Stimulated activated CD8-positive, alpha-beta memory T cell treated with anti-CD3 and anti-CD28 coated beads, Interleukin-4, amount 100 ng/mL, for 4 hours (primary cell): ENCODE measurements around the gene PTTG2.

ENCODE experiments used
- DNase-seq, 2 donors: peaks; one replicate each; pipeline ENCODE4 v3.0.0-alpha.2; 2020; ENCODE audit warnings: low read depth in 2 of 2, low spot score in 1 of 2

PTTG2 gene

GRCh38 chr4:37985730-37986275, 25.6 kb downstream of the PTTG2 start:
- no peak for DNase-seq

DNA sequence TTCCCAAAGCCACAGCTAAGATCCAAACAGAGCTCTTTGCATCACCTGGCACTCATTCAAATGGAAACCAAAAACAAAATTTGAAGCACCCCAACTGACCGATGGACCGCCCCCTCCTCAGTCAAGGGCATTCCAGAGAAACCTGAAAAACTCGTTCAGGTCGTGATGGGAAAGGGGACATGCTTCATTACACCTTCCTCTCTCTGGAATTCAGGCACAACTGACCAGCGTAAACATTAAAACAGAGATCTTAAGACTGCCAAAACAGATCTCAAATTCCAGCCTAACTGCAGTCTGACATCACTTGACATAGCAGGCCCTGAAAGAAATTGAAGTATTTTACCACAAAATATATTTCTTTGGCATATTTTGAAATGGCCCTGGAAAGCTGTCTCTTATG, 28.5 kb downstream of the PTTG2 start:
- no peak for DNase-seq

DNA sequence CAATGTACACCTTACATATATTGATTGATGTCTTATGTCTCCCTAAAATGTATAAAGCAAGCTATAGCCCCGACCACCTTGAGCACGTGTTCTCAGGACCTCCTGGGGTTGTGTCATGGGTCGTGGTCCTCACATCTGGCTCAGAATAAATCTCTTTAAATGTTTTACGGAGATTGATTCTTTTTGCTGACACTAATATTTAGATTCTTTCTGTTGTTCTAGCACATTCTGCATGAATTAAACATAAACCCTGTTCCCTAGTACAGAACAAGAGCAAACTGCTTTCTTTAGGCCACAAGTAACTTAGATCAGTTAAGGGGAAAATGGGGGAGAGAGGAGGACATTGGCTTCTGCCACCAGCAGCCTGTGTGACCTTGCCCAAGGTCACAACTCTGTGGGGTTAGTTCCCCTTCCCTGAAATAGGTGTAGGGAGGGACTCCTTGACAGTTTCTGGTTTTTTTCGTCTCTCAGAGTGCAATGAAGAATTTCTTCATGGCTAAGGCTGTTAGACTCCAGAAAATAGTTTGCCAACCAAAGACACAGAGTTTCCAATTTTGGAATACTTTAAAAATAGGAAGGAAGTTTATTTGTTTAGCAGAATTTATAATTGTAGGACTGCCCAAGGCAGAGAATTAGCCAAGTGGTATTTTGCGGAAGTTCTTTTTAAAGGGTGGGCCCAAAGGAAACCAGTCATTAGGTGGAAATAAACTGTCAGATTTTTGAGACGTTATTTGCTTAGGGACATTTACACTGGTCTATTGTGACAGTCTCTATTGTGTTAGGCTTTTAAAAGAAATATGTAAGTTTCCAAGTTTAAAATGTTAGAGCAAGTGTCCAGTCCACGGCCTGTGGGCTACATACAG, 29.4 kb downstream of the PTTG2 start:
- no peak for DNase-seq

- no peak for DNase-seq
These were observed 30.6 kb downstream of the PTTG2 start for GRCh38 chr4:37990731-37991245.

- DNase-seq = no peak
These were observed 31.6 kb downstream of the PTTG2 start for GRCh38 chr4:37991623-37992410.

- no peak for DNase-seq
These were observed 33.6 kb downstream of the PTTG2 start for GRCh38 chr4:37993806-37994205.

- DNase-seq = no peak
These were observed 34.4 kb downstream of the PTTG2 start for GRCh38 chr4:37994569-37994968.

DNA sequence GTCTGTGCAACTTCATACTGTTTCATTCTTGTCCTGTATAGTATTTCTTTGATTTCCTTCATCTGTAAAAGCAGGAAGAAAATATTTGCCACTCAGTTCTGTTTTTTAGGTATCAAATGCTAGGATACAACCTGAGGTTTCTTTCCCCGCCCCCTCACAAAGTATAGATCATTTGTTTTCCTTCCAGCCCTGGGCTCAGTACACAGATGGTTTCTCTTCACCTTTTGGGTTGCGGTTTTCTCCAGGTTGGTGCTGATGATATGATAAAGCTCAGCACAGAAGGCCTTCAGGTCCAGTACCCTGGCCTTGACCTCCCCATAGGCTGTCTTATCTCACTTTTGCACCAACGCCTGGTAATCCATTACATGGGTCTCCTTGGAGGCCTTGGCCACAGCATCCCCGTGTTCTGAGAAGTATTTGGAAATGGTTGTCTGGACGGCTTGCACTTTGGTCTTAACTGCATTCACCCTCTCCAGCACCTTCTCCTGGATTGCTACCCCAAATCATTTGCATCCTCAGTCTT, 35.2 kb downstream of the PTTG2 start:
- DNase-seq = no peak

DNA sequence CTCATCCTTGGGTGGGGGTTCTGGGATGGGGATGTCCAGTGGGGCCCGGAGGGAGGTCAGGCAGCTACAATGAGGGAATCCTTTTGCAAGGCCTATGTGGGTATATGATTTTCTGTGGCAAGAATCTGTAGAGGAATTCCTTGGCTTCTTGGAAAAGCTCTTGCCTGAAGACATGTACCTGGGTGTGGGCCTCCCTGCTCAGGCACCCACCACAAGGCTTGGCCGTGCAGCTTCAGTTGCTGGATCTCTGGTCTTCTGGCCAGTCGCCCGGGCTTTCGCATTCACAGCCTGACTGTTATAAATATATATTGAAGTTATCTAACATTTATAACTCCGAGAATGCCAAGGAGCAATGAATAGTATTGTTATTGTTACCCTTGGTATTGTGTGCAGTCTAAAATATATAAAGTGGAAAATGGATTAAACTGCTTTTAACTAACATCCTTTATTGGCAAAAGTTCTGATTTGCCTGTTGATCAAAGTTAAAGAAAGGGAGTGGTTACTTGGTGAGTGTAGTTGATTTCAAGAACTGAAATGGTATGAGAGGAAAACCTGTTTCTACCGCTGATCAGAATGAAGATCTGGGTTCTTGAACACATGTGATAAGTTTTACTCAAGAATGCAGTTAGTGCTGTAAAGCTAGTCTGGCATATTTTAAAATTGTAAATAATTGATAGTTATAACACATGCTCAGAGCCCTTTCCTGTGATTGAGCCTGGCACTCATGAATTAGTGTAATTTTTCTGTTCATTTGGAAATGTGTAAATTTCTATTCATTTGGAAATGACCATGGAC, 36.0 kb downstream of the PTTG2 start:
- DNase-seq = no peak

DNA sequence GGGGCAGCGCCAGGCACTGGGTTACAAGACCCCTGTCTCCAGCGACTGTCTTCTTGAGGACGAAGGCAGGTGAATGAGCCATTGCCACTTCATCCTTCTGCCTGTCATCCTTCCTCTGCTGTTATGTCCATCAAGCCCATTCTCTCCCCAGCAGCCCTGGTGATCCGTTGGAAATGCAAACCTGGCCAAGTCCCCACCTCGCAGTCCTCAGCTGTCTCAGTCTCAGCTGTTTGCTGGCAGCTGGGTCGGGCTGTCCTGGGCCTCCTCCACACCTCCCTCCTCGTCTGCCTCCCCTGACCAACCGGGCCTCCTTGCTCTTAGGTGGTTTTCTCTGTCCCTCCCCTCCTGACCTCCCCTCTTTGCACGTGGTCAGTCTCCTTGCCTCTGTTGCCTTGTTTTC, 38.0 kb downstream of the PTTG2 start:
- no peak for DNase-seq

- DNase-seq = no peak
These were observed 39.0 kb downstream of the PTTG2 start for GRCh38 chr4:37999000-37999716.

DNA sequence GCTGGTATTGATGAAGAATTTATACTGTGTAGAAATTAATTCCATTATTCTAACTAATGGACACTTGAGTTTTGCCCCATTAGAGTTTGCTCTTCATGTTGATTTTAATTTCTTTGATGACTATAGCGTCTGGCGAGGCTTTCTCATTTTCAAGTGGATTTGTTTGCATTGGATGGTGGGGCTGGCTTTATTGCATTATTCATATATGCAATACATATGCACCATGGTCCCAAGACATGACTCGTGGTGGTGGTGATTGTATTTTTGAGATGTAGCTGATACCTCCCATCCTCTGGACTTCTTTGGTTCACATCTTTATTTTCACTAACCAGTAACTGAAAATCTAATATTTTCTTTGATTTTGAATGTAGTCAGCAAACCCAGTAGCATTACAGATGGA, 39.8 kb downstream of the PTTG2 start:
- DNase-seq = no peak

DNA sequence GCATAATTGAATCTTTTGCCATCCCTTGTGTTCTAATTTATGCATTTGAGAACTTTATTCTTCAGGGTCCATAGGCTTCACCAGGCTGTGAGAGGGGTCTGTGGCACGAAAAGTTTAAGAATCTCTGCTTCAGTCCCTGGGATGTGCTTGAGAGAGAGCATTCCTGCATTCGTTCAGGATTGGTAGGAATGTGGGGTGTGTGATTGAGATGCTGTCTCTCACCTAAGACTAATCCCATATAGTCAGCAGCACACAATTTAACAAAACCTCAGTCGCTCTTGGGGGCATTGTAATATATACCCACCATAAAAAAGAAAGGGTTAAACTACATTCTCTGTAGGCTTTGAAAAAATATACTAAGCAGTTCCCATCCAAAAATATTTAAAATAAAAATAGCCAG, 41.7 kb downstream of the PTTG2 start:
- DNase-seq = no peak

GRCh38 chr4:38002451-38003071, 42.4 kb downstream of the PTTG2 start:
- no peak for DNase-seq

DNA sequence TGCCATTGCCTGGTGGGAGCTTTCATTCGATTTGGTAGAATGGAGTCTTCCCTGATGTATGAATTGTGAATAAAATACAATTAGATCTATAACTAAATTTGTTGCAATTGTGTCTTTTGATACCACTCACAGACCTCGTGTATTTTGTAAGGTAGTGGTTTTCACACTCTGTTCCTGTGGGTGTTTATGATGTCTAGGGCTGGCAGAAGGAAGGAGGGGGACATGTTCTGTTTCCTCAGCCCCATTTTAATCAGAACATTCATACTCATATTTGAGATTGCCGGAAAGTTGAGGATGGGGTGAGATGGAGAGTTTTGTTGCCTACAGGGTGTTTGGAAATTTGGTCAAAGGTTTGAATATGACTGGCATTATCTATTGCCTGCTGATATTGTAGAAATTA, 42.9 kb downstream of the PTTG2 start:
- DNase-seq = no peak

DNA sequence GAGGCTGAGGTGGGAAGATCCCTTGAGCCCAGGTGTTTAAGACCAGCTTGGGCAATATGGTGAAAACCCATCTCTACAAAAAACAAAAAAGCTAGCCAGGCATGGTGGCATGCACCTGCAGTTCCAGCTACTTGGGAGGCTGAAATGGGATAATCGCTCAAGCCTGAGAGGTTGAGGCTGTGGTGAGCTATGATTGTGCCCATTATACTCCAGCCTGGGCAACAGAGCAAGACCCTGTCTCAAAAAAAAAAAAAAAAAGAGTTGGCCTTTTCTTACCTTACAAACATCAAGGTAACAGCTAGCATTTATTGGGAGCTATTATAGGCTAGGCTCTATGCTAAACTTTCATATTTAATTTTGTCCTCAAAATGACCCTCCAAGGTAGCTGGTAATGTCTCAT, 43.4 kb downstream of the PTTG2 start:
- no peak for DNase-seq

DNA sequence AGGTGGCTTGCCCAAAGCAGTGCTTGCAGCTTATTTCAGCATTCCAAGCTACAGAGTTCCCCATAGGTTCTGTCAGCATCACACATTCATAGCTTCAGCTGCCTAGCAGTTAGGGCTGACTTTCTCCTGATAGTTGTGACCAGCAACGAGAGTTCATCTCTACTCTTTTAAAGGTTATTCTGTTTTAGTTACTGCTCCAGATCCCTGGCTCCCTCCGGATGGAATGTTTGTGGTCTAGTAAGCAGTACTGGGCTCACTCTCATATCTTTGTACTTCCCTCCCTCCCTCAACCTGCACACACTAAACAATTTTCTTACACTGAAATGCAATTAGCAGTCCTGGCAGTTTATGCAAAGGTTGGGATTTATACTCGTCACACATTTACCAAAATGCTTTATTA, 43.9 kb downstream of the PTTG2 start:
- no peak for DNase-seq

GRCh38 chr4:38004887-38005286, 44.7 kb downstream of the PTTG2 start:
- DNase-seq = no peak

GRCh38 chr4:38005637-38006036, 45.4 kb downstream of the PTTG2 start:
- DNase-seq = no peak

DNA sequence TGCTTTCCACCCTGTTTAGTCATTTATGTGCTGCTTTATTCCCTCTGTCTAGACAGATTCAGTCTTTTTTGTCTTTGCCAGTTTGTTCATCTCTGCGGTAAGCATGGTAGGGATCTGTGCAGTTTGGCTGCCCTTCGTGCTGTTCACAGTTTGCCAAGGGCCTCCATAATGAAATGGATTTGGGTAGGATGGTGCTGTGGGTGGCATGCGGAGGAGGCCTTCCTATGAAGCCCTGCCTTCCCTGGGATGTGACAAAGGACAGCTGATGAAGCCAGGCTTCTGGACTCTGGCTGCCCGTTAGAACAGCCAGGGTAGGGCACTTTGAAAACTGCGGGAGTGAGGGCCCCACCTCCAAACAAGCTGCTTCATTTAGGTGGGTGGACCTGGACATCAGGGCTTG, 47.4 kb downstream of the PTTG2 start:
- no peak for DNase-seq
